ENCODE data around the gene SMDT1.
A peak's percentile ranks its signal among the peaks of the same experiment; 100 is the strongest.

The SMDT1 gene, protein sequence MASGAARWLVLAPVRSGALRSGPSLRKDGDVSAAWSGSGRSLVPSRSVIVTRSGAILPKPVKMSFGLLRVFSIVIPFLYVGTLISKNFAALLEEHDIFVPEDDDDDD

DNA sequence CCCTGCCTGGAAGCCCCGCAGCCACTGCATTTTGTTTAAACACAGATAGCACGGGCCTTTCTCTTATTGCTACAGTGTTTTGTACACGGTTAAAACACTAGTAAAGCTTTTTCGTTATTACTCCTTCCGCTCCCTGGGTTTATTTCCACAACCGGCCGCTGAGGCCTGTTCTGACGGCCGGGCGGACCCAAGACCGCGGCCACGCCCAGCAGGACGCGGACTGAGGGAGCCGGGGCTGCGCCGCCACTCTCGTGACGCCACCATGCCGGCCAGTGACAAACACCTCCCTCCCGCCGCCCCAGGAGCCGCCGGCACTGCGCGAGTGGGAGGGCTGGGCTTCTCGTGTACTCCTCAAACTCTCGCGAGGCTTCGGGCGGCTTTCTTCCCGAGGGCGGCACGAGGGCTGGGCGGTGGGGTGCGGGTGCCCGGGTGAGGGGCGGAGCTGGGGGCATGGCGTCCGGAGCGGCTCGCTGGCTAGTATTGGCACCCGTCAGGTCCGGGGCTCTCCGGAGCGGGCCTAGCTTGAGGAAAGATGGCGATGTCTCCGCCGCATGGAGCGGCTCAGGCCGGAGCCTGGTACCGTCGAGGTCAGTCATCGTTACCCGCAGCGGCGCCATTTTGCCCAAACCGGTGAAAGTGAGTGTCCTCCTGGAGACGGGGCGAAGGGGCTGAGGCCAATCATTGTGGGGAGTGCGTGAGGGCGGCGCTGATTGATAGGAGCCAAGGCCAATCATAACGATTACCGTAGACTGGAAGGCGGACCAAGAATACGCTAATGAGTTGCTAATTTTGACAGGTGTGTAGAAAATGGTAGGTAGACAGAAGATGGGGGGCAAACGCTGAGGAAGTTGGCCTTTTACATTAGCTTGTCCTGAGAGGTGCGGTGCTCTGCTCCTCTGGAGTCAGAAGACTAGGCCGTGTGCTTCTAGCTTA, at the start of gene SMDT1:
Gene SMDT1 (plus strand): TSS at position 382 of the 933 bp plus-strand sequence. CDS start 69 bp downstream, at position 451.
- Histone ChIP-seq H3K36me3 (replicated peaks) (peaks cover 21% of the 10 kb centered on the region), H3K9me3 (no peaks in the 10 kb centered on the region), H3K4me3 (peak within 1 kb of the TSS; percentile 83), H3K4me1 (peaks cover 10% of the 10 kb centered on the region), H3K27me3 (ENCODE audit: low read depth) (no peaks in the 10 kb centered on the region)
- in situ Hi-C loops (cut with MboI; ENCODE audit: low sequenced_read_pairs): no loop called here
- peak; percentile 94 to 99 for DNase-seq (ENCODE audit: low spot score in 2 of 2)

DNA sequence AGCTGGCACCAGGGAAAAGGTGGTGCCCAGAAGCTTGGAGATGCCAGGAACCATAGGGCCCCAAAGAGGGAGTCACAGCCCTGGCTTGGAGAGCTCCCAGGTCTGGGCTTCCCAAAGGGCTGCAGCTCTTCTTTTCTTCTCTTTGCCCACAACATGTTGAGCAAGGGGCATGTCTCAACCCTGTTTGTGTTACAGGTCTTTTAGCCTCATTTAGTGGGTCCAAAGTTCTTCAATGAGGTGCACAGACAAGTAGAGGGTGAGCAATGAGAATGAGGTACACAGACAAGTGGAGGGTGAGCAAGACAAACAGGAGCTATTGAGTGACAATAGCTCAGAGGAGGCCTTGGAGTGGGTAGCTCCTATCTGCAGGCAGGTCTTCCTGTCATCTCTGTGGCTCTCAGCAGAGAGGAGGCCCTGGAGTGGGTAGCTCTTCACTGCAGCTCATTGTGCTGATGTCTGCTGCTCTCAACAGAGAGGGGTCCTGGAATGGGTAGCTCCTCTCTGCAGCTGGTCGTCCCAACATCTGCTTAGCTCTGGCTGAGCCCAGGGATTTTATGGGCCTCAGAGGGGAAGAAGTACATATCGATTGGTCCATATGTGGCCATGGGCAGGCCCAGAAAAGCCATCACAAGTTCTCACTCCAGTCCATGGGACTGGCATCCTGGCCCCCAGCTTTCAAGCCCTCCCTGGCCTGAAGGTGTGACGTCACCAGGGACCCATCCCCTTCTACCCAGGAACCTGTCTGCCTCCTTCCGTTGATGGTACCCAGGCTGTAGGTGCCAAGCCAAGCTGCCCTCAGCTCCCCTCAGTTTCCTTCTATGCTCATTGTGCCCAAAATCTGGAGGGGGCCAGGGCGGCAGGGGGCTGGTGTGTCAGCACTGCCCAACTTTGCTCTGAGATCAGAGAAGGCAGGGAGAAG, 46.0 kb upstream of the SMDT1 start:
- H3K9me3 ChIP-seq: peaks cover 7% of the 10 kb centered on the region; the same call in 1 of the 2 replicates
- H3K27me3 ChIP-seq (ENCODE audit: low read depth): no peaks in the 10 kb centered on the region
- H3K4me1 ChIP-seq: no peaks in the 10 kb centered on the region; the same call in 1 of the 2 replicates
- in situ Hi-C loops (cut with MboI; ENCODE audit: low sequenced_read_pairs): no loop called here
- no peak overlapping the region for H3K4me3 ChIP-seq
- DNase-seq (ENCODE audit: low spot score in 2 of 2): no peak
- H3K36me3 ChIP-seq (replicated peaks): no peaks in the 10 kb centered on the region

DNA sequence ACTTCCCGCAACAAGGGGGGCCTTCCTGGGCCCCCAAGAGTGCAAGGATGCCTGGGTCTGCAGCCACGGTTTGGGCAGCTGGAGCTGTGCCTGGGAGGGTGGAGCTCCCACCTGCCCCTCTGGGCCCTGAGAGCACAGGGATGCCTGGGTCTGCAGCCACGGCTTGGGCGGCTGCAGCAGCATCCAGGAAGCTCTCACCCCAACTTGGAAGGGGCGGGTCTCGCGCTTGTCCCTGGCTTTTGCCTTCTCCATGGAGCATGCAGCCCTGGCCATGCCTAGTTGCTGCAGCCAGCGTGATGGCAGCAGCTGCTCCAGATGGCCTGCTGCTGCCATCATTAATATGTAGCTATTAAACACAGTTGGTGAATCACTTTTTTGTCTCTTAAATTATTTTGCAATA, 44.2 kb upstream of the SMDT1 start:
- Histone ChIP-seq H3K4me1 (no peaks in the 10 kb centered on the region; the same call in 1 of the 2 replicates), H3K36me3 (replicated peaks) (no peaks in the 10 kb centered on the region), H3K9me3 (peaks cover 7% of the 10 kb centered on the region; the same call in 1 of the 2 replicates), H3K4me3 (no peak overlapping the region), H3K27me3 (ENCODE audit: low read depth) (no peaks in the 10 kb centered on the region)
- DNase-seq (ENCODE audit: low spot score in 2 of 2): no peak
- in situ Hi-C loops (cut with MboI; ENCODE audit: low sequenced_read_pairs): no loop called here

DNA sequence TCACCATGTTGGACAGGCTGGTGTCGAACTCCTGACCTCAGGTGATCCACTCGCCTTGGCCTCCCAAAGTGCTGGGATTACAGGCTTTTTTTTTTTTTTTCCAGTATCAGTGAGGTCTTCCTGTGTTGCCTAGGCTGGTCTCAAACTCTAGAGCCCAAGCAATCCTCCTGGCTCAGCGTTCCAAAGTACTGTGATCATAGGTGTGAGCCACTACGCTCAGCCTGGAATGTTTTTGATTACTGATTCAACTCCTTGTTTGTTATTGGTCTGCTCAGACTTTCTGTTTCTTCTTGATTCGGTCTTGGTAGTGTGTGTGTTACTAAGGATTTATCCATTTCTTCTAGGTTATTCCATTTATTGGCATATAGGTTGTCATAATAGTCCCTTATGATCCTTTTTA, 40.2 kb upstream of the SMDT1 start:
- DNase-seq (ENCODE audit: low spot score in 2 of 2): no peak
- H3K27me3 ChIP-seq (ENCODE audit: low read depth): no peaks in the 10 kb centered on the region
- no peaks in the 10 kb centered on the region for H3K36me3 ChIP-seq (replicated peaks)
- H3K4me3 ChIP-seq: no peak overlapping the region
- no peaks in the 10 kb centered on the region; the same call in 1 of the 2 replicates for H3K4me1 ChIP-seq
- in situ Hi-C loops (cut with MboI; ENCODE audit: low sequenced_read_pairs): no loop called here
- H3K9me3 ChIP-seq: peaks cover 8% of the 10 kb centered on the region

DNA sequence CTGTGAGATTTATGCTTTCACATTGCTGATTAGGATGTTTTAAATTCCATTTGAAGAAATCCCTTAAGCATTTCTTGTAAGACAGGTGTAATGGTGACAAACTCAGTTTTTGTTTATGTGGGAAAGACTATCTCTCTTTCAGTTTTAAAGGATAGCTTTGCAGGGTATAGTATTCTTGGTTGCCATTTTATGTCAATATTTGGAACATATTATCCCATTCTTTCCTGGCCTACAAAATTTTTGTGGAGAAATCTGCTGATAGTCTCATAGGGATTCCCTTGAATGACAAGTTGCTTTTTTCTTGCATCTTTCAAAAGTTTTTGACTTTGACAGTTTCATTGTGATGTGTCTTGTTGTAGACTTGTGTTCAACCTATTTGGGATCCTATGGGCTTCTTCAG, 37.7 kb upstream of the SMDT1 start:
- peaks cover 8% of the 10 kb centered on the region for H3K9me3 ChIP-seq
- DNase-seq (ENCODE audit: low spot score in 2 of 2): no peak

DNA sequence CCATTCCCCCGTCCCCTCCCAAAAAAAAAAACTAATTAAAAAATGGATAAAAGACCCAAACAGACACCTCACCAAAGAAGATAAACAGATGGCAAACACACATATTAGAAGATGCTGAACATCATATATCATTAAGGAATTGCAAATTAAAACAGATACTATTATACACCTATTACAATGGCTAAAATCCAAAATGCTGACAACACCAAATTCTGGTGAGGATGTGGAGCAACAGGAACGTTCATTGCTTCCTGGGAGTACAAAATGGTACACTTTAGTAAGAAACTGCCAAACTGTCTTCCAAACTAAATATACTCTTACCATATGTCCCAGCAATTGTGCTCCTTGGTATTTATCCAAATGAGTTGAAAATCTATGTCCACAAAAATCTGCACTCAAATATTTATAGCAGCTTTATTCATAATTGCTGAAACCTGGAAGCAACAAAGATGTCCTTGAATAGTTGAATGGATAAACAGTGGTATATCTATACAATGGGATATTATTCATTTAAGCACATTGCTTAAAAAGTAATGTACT, 28.8 kb upstream of the SMDT1 start:
- Histone ChIP-seq H3K27me3 (ENCODE audit: low read depth) (no peaks in the 10 kb centered on the region), H3K4me3 (no peak overlapping the region), H3K4me1 (no peaks in the 10 kb centered on the region), H3K9me3 (no peaks in the 10 kb centered on the region), H3K36me3 (replicated peaks) (no peaks in the 10 kb centered on the region)
- in situ Hi-C loops (cut with MboI; ENCODE audit: low sequenced_read_pairs): no loop called here
- DNase-seq (ENCODE audit: low spot score in 2 of 2): no peak

More for the DNA sequence above, 37.7 kb upstream of the SMDT1 start:
- no peaks in the 10 kb centered on the region for H3K36me3 ChIP-seq (replicated peaks)
- H3K27me3 ChIP-seq (ENCODE audit: low read depth): no peaks in the 10 kb centered on the region
- H3K4me1 ChIP-seq: no peaks in the 10 kb centered on the region
- no peak overlapping the region for H3K4me3 ChIP-seq
- in situ Hi-C loops (cut with MboI; ENCODE audit: low sequenced_read_pairs): no loop called here

DNA sequence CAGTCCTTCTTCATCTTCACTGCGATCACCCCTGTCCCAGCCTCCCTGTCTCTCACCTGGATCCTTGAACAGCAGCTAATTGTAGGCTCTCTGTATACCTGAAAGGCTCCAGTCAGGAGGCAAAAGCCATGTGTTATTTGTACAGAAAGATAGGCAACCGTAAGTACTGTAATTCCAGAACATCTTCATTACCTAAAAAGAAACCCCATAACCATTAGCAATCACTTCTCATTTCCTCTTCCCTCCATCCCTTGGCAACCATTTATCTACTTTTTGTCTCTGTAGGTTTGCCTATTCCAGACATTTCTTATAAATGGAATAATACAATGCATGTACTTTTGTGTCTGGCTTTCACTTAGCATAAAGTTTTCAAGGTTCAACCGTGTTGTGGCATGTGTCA, 26.7 kb upstream of the SMDT1 start:
- Histone ChIP-seq H3K9me3 (peaks cover 3% of the 10 kb centered on the region; the same call in 1 of the 2 replicates), H3K27me3 (ENCODE audit: low read depth) (no peaks in the 10 kb centered on the region), H3K36me3 (replicated peaks) (no peaks in the 10 kb centered on the region), H3K4me3 (no peak overlapping the region), H3K4me1 (no peaks in the 10 kb centered on the region)
- in situ Hi-C loops (cut with MboI; ENCODE audit: low sequenced_read_pairs): no loop called here
- no peak for DNase-seq (ENCODE audit: low spot score in 2 of 2)

DNA sequence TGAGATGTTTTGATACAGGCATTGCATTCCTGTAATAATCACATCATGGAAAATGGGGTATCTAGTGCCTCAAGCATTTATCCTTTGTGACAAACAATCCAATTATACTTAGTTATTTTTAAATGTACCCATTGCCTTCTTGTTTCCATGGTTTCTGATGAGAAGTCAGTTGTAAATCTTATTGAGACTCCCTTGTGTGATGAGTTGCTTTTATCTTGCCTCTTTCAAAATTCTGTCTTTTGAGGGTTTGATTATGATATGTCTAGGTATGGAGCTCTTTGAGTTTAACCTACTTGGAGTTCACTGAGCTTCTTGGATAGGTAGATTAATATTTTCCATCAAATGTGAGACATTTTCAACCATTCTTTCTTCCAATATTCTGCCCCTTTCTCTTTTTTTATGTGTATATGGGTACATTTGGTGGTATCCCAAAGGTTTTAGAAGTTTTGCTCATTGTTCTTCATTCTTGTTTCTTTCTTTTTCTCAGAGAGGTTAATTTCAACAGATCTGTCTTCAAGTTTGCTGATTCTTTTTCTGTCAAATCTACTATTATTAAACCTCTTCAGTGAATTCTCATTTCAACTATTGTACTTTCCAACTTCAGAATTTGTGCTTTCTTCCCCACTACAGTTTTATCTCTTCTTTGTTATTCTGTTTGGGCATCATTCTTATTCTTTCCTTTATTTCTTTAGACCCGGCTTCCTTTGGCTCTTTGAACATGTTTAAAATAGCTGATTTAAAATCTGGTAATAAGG, 22.6 kb upstream of the SMDT1 start:
- in situ Hi-C loops (cut with MboI; ENCODE audit: low sequenced_read_pairs): no loop called here
- peaks cover 18% of the 10 kb centered on the region for H3K36me3 ChIP-seq (replicated peaks)
- DNase-seq (ENCODE audit: low spot score in 2 of 2): no peak
- H3K4me3 ChIP-seq: no peak overlapping the region
- peaks cover 5% of the 10 kb centered on the region; the same call in 1 of the 2 replicates for H3K9me3 ChIP-seq
- no peaks in the 10 kb centered on the region for H3K4me1 ChIP-seq
- H3K27me3 ChIP-seq (ENCODE audit: low read depth): no peaks in the 10 kb centered on the region

DNA sequence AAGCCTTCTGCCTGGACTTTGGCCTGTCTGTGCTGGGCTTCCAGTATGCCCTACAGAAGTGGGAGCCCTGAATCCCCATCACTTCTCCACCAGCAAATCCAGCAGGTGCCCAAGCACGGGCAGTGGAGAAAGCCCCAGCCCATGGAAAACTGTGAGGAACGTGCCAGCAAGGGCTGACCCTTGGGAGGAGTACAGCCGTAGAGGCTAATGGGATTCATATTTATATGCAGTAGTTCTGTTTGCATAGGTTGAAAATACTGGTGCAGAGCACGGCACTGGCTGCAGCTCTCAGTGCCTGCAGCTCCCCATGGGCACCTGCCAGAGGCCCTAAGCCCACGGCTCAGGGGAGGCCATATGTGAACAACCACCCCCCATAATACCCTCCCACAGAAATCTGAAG, 19.0 kb upstream of the SMDT1 start:
- H3K36me3 ChIP-seq (replicated peaks): peaks cover 32% of the 10 kb centered on the region
- H3K4me1 ChIP-seq: peaks cover 7% of the 10 kb centered on the region
- H3K27me3 ChIP-seq (ENCODE audit: low read depth): no peaks in the 10 kb centered on the region
- no peak for DNase-seq (ENCODE audit: low spot score in 2 of 2)
- in situ Hi-C loops (cut with MboI; ENCODE audit: low sequenced_read_pairs): no loop called here
- H3K9me3 ChIP-seq: peaks cover 5% of the 10 kb centered on the region; the same call in 1 of the 2 replicates
- H3K4me3 ChIP-seq: no peak overlapping the region

DNA sequence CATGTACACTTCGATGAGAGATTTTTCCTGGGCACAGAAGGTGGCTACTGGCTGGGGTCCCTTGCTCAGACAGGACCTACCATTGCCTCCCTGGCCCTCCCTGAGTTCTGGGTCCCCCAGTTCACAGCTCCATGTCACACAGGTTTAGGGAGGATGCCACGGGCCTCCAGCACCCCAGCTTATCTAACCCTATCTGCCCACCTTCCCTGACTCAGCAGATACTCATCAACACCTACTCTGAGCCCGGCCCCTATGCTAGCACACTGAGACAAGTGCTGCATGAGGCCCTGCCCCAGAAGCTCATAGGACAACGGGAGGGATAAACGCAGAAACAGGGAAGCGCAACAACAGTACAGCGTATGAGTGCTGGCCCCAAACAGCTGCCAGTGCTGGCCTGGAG, 18.5 kb upstream of the SMDT1 start:
- H3K9me3 ChIP-seq: peaks cover 5% of the 10 kb centered on the region; the same call in 1 of the 2 replicates
- no peak overlapping the region for H3K4me3 ChIP-seq
- H3K4me1 ChIP-seq: peaks cover 13% of the 10 kb centered on the region
- H3K27me3 ChIP-seq (ENCODE audit: low read depth): no peaks in the 10 kb centered on the region
- H3K36me3 ChIP-seq (replicated peaks): peaks cover 35% of the 10 kb centered on the region
- in situ Hi-C loops (cut with MboI; ENCODE audit: low sequenced_read_pairs): no loop called here
- no peak for DNase-seq (ENCODE audit: low spot score in 2 of 2)

DNA sequence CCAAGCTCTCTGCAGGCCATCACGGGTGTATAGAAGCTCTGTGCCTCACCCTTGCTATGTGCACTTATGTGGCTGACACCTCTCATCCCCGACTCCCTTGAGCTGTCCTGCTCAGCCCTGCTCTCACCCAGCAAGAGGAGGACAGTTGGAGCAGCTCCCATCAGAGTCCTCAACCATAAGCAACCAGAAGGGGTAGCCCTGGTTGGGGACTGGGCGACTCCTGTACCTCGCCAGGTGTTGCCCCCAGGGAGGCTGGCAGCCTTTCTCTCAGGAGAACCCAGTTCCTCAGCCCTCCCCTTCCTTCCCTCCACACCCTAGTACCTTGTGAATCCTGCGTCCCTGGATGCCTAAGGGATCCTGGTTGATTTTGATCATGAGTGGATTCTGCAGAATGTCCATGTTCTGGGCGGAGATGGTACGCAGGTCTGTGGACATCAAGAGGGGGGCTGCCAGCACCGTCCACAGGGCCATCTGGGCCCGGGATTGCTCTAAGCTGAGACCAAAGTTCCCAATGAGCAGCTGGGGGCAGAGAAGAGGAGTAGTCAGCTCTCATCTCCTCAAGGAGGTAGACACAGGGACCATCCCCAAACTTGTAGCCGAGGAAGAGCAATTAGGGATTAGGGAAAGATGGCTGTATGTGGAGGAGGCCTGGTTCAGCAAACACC, 16.9 kb upstream of the SMDT1 start:
- Histone ChIP-seq H3K9me3 (0 out of 2 replicates have a peak, but pooled peaks cover 2% of the 10 kb centered on the region), H3K27me3 (ENCODE audit: low read depth) (no peaks in the 10 kb centered on the region), H3K4me3 (no peak overlapping the region), H3K36me3 (replicated peaks) (peaks cover 49% of the 10 kb centered on the region), H3K4me1 (peaks cover 13% of the 10 kb centered on the region)
- in situ Hi-C loops (cut with MboI; ENCODE audit: low sequenced_read_pairs): no loop called here
- DNase-seq (ENCODE audit: low spot score in 2 of 2): no peak

DNA sequence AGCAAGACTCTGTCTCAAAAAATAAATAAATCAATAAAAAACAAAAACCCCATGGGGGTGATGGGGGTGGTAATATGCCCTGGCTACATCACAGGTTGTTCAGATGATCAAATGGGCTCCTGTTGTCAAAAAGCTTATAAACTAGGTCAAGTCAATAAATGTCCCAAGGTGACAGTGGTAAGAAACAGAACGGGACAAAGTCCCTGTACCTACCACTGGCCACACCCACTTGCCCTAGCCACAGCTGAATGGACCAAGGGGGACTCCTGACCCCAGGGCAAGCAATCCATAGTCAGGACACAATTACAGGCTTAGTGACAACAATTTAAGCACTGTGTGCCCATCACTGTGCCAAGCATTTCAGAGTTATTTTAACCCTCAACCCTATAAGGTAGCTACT, 14.9 kb upstream of the SMDT1 start:
- peaks cover 13% of the 10 kb centered on the region for H3K4me1 ChIP-seq
- in situ Hi-C loops (cut with MboI; ENCODE audit: low sequenced_read_pairs): no loop called here

More for the DNA sequence above, 14.9 kb upstream of the SMDT1 start:
- H3K27me3 ChIP-seq (ENCODE audit: low read depth): no peaks in the 10 kb centered on the region
- no peaks in the 10 kb centered on the region for H3K9me3 ChIP-seq
- H3K36me3 ChIP-seq (replicated peaks): peaks cover 49% of the 10 kb centered on the region
- DNase-seq (ENCODE audit: low spot score in 2 of 2): no peak
- no peak overlapping the region for H3K4me3 ChIP-seq

Data from HAP-1 (cell line).